AG04450 (cell line): ENCODE results near the gene MOK. TPM values are rescaled to one million over a fixed set of nuclear protein-coding genes. Genes with fewer than 3 reads are reported as not detected.
"Not testable (repeated sequence)": the region's sequence is repeated elsewhere in the genome, so short reads cannot be mapped to it uniquely, and the experiment has no call there.

Experiments used
- CTCF ChIA-PET: fragments of 300-600, 350-600 bp; formaldehyde crosslinking; extraction: SDS; loops from one replicate; lab custom pipeline; 2022; ENCODE audit warnings: antibody characterized with exemption, inconsistent platforms; lab: Charles Lee
- POLR2A ChIA-PET: fragments of 350-600 bp; formaldehyde crosslinking; extraction: SDS; loops from one replicate; lab custom pipeline; 2021; ENCODE audit warnings: antibody characterized with exemption, inconsistent platforms; lab: Yijun Ruan, JAX
- DNase-seq: peaks from one replicate; pipeline ENCODE4 v3.0.0-alpha.2; 2011; ENCODE audit warnings: low read depth, low spot score
- H3K27ac ChIP-seq: one replicate; pipeline ENCODE4 v1.5.1; 2012; ENCODE audit warnings: low read depth, low read length, control low read depth
- H3K27me3 ChIP-seq: one replicate; pipeline ENCODE4 v1.6.0; 2012; ENCODE audit warnings: low read length; ENCODE audit not compliant: control insufficient read depth, insufficient read depth
- H3K4me3 ChIP-seq: 2 replicates; pipeline ENCODE4 v1.5.1; 2011; ENCODE audit warnings: mild to moderate bottlenecking, low read depth, low read length, control low read depth
- H3K9me3 ChIP-seq: 2 replicates; pipeline ENCODE4 v1.5.1; 2012; ENCODE audit warnings: low read length; ENCODE audit not compliant: control insufficient read depth, insufficient read depth
- CTCF ChIP-seq: IDR thresholded peaks from 2 replicates; pipeline ENCODE4 v1.5.1; 2011; ENCODE audit warnings: low read depth, low read length, control low read depth, inconsistent platforms
- polyA plus RNA-seq: library from polyadenylated mRNA; depleted of rRNA; stranded (reverse); fragments of >200 nt; gene quantifications from 2 replicates; pipeline ENCODE4 v1.2.3, GENCODE V29; 2011

Gene MOK
- polyA plus RNA-seq, 1 experiment = 12.6 TPM

- DNase-seq = no peak
- ChIA-PET CTCF (interaction anchor here (0.6 to 2.0 kb wide), 9 partner anchors 16 to 586 kb away, joined by 3 to 9 read pairs (median 4); no protein-coding TSS in a partner anchor), POLR2A (interaction anchor here (0.6 to 0.9 kb wide), 9 partner anchors 12 to 1313 kb away, joined by 3 to 7 read pairs (median 4); partner anchors contain the start of gene KLC1)
- TF ChIP-seq CTCF = no peak
- H3K27me3 ChIP-seq = no peaks in the 10 kb centered on the region
- H3K4me3 ChIP-seq = peak overlapping the region; percentile 60
- no peaks in the 10 kb centered on the region; the same call in 1 of the 2 replicates for H3K9me3 ChIP-seq
- H3K27ac ChIP-seq = peak overlapping the region; percentile 80
Measured at GRCh38 chr14:102316338-102316742, 11.4 kb upstream of the MOK start.

- DNase-seq = no peak
- ChIA-PET POLR2A (no interaction called here), CTCF (interaction anchor here (0.7 to 2.7 kb wide), 16 partner anchors 10 to 555 kb away, joined by 3 to 17 read pairs (median 4); partner anchors contain the start of gene MOK)
- no peak overlapping the region for H3K27ac ChIP-seq
- no peak overlapping the region for H3K4me3 ChIP-seq
- H3K27me3 ChIP-seq = no peaks in the 10 kb centered on the region
- TF ChIP-seq CTCF = no peak
- H3K9me3 ChIP-seq = no peaks in the 10 kb centered on the region; the same call in 1 of the 2 replicates
Measured at GRCh38 chr14:102315121-102315520, 10.2 kb upstream of the MOK start.

- ChIA-PET CTCF (interaction anchor here (0.5 to 2.7 kb wide), 33 partner anchors 9 to 361 kb away, joined by 3 to 17 read pairs (median 4); partner anchors contain the start of gene MOK), POLR2A (interaction anchor here (1.0 kb wide), 1 partner anchor 10 kb away, joined by 5 read pairs; the partner anchor contains the start of gene MOK)
- no peak overlapping the region for H3K27ac ChIP-seq
- DNase-seq = peak; percentile 54
- TF ChIP-seq CTCF = peak; percentile 85
- no peaks in the 10 kb centered on the region for H3K27me3 ChIP-seq
- H3K4me3 ChIP-seq = peak overlapping the region; percentile 62
- no peaks in the 10 kb centered on the region for H3K9me3 ChIP-seq
Measured at GRCh38 chr14:102314242-102315011, 9.5 kb upstream of the MOK start.

GRCh38 chr14:102303664-102304063 is 1.3 kb downstream of the MOK start:
- H3K9me3 ChIP-seq = no peaks in the 10 kb centered on the region; the same call in 1 of the 2 replicates
- H3K4me3 ChIP-seq = peak overlapping the region; percentile 7; the same call in 1 of the 2 replicates
- DNase-seq = no peak
- ChIA-PET CTCF (interaction anchor here (1.2 kb wide), 1 partner anchor 8 kb away, joined by 8 read pairs; no protein-coding TSS in a partner anchor), POLR2A (interaction anchor here (0.8 kb wide), 1 partner anchor 11 kb away, joined by 4 read pairs; no protein-coding TSS in a partner anchor)
- TF ChIP-seq CTCF = no peak
- no peak overlapping the region for H3K27ac ChIP-seq
- H3K27me3 ChIP-seq = no peaks in the 10 kb centered on the region

- CTCF ChIA-PET = interaction anchor here (0.9 kb wide), 1 partner anchor 18 kb away, joined by 3 read pairs; no protein-coding TSS in a partner anchor
- H3K27ac ChIP-seq, DNase-seq, H3K27me3 ChIP-seq, H3K4me3 ChIP-seq, H3K9me3 ChIP-seq: not testable (repeated sequence)
- POLR2A ChIA-PET = interaction anchor here (0.5 kb wide), 1 partner anchor 189 kb away, joined by 3 read pairs; no protein-coding TSS in a partner anchor
Measured at GRCh38 chr14:102298303-102299070, 6.5 kb downstream of the MOK start.
